SJCRH30 (cell line): ENCODE data around the gene CYP1B1. TPM values are rescaled to one million over a fixed set of nuclear protein-coding genes. Genes with fewer than 3 reads are reported as not detected.

Source experiments
- DNase-seq, 2 experiments: peaks; one replicate each; pipeline ENCODE4 v3.0.0-alpha.2; 2015 to 2020
- H3K27ac ChIP-seq: fragments of 250-450 bp; sonication (Bioruptor Pico); 2 replicates; pipeline ENCODE4 v1.5.1; 2020; ENCODE audit warnings: mild to moderate bottlenecking, moderate library complexity
- H3K27me3 ChIP-seq: fragments of 250-450 bp; sonication (Bioruptor Pico); 2 replicates; pipeline ENCODE4 v1.5.1; 2020; ENCODE audit warnings: mild to moderate bottlenecking, moderate library complexity
- H3K36me3 ChIP-seq: fragments of 250-450 bp; sonication (Bioruptor Pico); 2 replicates; pipeline ENCODE4 v1.5.1; 2020; ENCODE audit warnings: mild to moderate bottlenecking, moderate library complexity
- H3K4me1 ChIP-seq: fragments of 250-450 bp; sonication (Bioruptor Pico); 2 replicates; pipeline ENCODE4 v1.5.1; 2020; ENCODE audit warnings: mild to moderate bottlenecking, moderate library complexity
- H3K4me3 ChIP-seq: fragments of 250-450 bp; sonication (Bioruptor Pico); 2 replicates; pipeline ENCODE4 v1.5.1; 2020; ENCODE audit warnings: mild to moderate bottlenecking, moderate library complexity
- H3K9me3 ChIP-seq: fragments of 250-450 bp; sonication (Bioruptor Pico); replicated peaks from 2 replicates; pipeline ENCODE4 v1.5.1; 2020; ENCODE audit warnings: mild to moderate bottlenecking, moderate library complexity
- total RNA-seq: library from RNA; depleted of rRNA; stranded (reverse); fragments of >200 nt; shearing (Covaris generic); gene quantifications from 2 replicates; pipeline ENCODE4 v1.2.3, GENCODE V29; 2014

CYP1B1 gene
- total RNA-seq, 1 experiment from 2014 or later, result not detected

- Histone ChIP-seq H3K9me3 (0 out of 2 replicates have a peak, but pooled peaks cover 3% of the 10 kb centered on the region), H3K4me3 (no peak overlapping the region), H3K36me3 (no peaks in the 10 kb centered on the region; the same call in 1 of the 2 replicates), H3K27me3 (no peaks in the 10 kb centered on the region), H3K4me1 (no peaks in the 10 kb centered on the region), H3K27ac (no peak overlapping the region)
- DNase-seq, result no peak
Observed at GRCh38 chr2:38107738-38108410, 31.9 kb upstream of the CYP1B1 start.

DNA sequence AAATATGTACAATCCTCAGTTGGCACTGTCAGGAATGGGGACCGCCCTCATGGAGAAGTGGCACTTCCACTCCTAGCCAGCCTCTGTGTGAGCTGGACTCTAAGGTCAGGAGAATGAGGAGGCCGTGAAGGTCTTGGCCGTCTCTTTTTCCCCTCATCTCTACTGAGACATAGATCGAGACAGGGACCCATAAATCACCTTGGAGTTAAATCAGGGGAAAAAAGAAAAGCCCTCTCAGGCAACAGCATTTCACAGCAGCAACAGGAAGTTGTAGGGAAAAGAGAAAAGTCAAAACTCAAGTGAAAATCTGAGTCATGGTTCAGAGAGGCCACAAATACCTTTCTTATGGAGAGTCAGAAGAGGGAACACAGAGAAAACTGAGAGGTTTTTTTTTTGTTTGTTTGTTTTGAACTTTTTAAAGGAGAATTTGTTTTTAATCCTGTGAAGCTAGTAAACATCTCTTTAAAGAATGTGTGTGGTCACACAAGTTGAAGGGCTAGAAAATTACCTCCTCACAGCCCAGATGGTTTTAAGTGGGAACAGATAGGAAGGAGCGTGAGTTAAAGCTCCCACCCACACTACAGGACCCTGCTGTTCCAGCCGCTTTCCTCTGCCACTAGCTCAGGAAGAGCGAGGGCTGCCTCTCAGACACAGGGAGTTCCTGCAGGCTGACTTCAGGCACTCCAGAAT lies 30.6 kb upstream of the CYP1B1 start:
- Histone ChIP-seq H3K27me3 (no peaks in the 10 kb centered on the region), H3K27ac (no peak overlapping the region), H3K36me3 (no peaks in the 10 kb centered on the region; the same call in 1 of the 2 replicates), H3K4me3 (no peak overlapping the region), H3K9me3 (0 out of 2 replicates have a peak, but pooled peaks cover 3% of the 10 kb centered on the region), H3K4me1 (no peaks in the 10 kb centered on the region)
- DNase-seq, result no peak

GRCh38 chr2:38105922-38106321 lies 30.0 kb upstream of the CYP1B1 start:
- Histone ChIP-seq H3K4me1 (no peaks in the 10 kb centered on the region), H3K27ac (no peak overlapping the region)
- DNase-seq, result no peak

DNA sequence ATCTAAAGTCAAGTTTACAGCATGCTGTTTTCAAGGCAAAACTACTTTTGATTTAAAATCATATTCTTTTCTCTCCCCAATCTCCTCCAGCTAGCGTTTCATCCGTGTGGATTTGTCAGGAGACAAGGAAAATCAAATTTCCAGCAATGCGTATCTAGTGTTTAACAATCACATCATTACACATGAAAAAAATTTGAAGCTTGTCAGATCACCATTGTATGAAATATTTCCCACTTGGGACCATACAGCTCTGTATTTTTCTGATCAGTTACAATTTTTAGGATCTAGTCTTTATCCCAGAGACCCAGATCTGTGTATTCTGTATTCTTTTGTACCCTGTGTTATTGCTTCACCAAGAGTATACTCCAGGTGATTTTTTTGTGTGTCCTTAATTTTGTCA lies 28.6 kb upstream of the CYP1B1 start:
- H3K27me3 ChIP-seq, result no peaks in the 10 kb centered on the region
- no peak overlapping the region for H3K27ac ChIP-seq
- 0 out of 2 replicates have a peak, but pooled peaks cover 3% of the 10 kb centered on the region for H3K9me3 ChIP-seq
- no peaks in the 10 kb centered on the region for H3K36me3 ChIP-seq
- H3K4me1 ChIP-seq, result no peaks in the 10 kb centered on the region
- DNase-seq, result no peak
- no peak overlapping the region for H3K4me3 ChIP-seq

More at GRCh38 chr2:38105922-38106321, 30.0 kb upstream of the CYP1B1 start:
- H3K9me3 ChIP-seq, result 0 out of 2 replicates have a peak, but pooled peaks cover 3% of the 10 kb centered on the region
- H3K36me3 ChIP-seq, result no peaks in the 10 kb centered on the region
- no peak overlapping the region for H3K4me3 ChIP-seq
- H3K27me3 ChIP-seq, result no peaks in the 10 kb centered on the region

GRCh38 chr2:38100328-38100727 lies 24.4 kb upstream of the CYP1B1 start:
- Histone ChIP-seq H3K9me3 (0 out of 2 replicates have a peak, but pooled peaks cover 3% of the 10 kb centered on the region), H3K4me3 (no peak overlapping the region), H3K36me3 (no peaks in the 10 kb centered on the region), H3K27me3 (no peaks in the 10 kb centered on the region), H3K27ac (no peak overlapping the region), H3K4me1 (no peaks in the 10 kb centered on the region)
- no peak for DNase-seq

GRCh38 chr2:38099099-38100028 lies 23.4 kb upstream of the CYP1B1 start:
- H3K27ac ChIP-seq, result no peak overlapping the region
- H3K4me1 ChIP-seq, result no peaks in the 10 kb centered on the region
- no peak overlapping the region for H3K4me3 ChIP-seq
- H3K9me3 ChIP-seq, result no peaks in the 10 kb centered on the region
- H3K36me3 ChIP-seq, result no peaks in the 10 kb centered on the region
- DNase-seq, result no peak
- no peaks in the 10 kb centered on the region for H3K27me3 ChIP-seq

DNA sequence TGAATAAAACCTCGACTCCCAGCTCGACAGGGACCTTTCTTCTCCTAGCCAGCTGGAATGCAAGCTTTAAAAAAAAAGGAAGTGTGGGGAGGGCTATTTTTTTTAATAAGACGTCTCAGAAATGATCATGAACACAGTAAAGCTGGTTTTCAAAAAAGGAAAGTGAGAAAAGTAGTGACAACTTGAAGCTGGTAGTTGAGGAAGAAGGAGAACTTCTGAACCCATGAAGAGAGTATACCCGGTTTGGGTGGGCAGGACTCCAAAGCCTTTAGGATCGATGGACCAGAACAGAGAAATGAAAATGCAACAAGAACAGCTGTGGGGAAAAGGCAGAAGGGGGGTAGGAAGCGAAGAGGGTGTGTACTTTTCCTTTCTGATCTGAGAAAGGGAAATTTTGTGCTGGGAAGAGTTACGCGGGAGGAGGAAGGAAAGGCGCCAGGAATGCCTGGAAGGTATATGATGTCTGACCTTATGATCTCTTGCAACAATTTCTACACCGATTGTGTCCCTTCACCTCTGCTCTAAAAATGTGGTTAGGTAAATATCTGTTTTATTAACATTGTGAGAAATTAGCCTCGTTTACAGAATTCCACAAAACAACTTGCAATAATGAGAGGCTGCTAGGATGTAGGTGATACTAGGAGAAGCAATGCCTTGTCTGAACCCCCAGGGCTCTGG lies 22.6 kb upstream of the CYP1B1 start:
- no peak overlapping the region for H3K4me3 ChIP-seq
- H3K27ac ChIP-seq, result no peak overlapping the region
- H3K36me3 ChIP-seq, result no peaks in the 10 kb centered on the region
- no peak for DNase-seq
- no peaks in the 10 kb centered on the region for H3K27me3 ChIP-seq
- no peaks in the 10 kb centered on the region for H3K9me3 ChIP-seq
- H3K4me1 ChIP-seq, result no peaks in the 10 kb centered on the region

DNA sequence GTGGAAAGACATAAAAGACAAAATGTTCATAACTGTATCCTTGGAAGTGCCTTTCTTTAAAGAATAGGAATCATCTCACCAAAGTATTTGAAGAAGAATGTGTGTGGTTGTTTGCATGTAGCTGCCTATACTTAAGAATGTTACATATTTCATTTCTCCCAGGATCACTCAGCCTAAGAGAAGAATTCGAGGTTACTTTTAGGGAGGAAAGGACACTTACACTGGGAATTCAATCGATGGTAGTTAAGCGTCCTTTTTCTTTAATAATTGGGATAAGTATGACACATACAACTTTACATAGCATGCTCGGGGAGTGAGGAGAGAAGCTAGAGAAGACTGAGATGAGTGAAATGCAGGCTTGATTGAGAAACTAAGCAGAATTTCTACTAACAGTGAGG lies 22.0 kb upstream of the CYP1B1 start:
- DNase-seq, result no peak
- Histone ChIP-seq H3K4me1 (no peaks in the 10 kb centered on the region), H3K36me3 (no peaks in the 10 kb centered on the region), H3K4me3 (no peak overlapping the region), H3K9me3 (no peaks in the 10 kb centered on the region), H3K27ac (no peak overlapping the region), H3K27me3 (no peaks in the 10 kb centered on the region)

- no peaks in the 10 kb centered on the region for H3K4me1 ChIP-seq
- H3K36me3 ChIP-seq, result no peaks in the 10 kb centered on the region
- H3K4me3 ChIP-seq, result no peak overlapping the region
- H3K27me3 ChIP-seq, result no peaks in the 10 kb centered on the region
- H3K9me3 ChIP-seq, result no peaks in the 10 kb centered on the region
- no peak for DNase-seq
- no peak overlapping the region for H3K27ac ChIP-seq
Observed at GRCh38 chr2:38097258-38097987, 21.5 kb upstream of the CYP1B1 start.

DNA sequence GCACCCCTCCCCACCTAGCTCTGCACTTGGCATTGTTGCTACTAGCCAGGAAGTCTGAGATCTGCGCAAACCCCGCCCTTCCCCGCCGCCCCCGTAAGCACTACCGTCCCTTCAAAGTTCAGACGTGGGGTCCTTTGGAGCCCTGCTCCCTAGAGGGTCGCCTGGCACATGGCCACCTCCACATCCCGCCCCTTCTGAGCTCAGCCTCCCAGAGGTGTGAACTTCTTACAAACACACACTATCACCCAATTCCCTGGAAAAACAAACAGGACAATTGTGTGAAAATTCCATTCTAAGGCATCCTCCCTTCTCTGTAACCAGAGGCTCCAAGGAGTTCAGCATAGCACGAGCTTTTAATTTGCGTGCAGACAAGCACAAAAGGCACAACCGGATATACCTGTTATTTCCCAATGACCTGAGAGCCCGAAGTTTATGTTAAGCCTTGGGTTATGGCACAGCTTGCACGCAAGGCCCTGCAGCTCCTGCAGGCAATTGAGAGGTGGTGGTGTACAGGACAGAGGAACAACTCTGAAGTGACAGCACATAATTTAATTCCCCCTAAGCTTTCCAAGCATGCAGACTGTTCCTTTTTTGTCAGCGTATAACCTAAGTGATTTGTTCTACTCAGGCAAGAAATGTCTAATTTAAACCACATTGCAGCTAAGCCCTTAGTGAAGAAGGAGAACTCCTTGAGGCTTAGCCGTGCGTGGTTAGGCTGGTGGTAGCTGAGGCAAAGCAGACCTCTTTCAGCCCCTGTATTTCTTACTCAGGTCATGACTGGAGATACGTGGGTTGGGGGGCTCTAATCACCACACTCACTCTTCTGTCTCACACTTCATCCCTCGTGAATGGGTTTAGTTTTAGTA lies 20.3 kb upstream of the CYP1B1 start:
- Histone ChIP-seq H3K27ac (no peak overlapping the region), H3K9me3 (no peaks in the 10 kb centered on the region), H3K4me1 (no peaks in the 10 kb centered on the region), H3K27me3 (no peaks in the 10 kb centered on the region; the same call in 1 of the 2 replicates), H3K36me3 (no peaks in the 10 kb centered on the region), H3K4me3 (no peak overlapping the region)
- DNase-seq, result no peak

- DNase-seq, result no peak
- no peak overlapping the region for H3K27ac ChIP-seq
- no peak overlapping the region for H3K4me3 ChIP-seq
- no peaks in the 10 kb centered on the region; the same call in 1 of the 2 replicates for H3K27me3 ChIP-seq
- no peaks in the 10 kb centered on the region for H3K9me3 ChIP-seq
- no peaks in the 10 kb centered on the region for H3K4me1 ChIP-seq
- no peaks in the 10 kb centered on the region for H3K36me3 ChIP-seq
Observed at GRCh38 chr2:38095079-38095995, 19.4 kb upstream of the CYP1B1 start.

GRCh38 chr2:38093527-38094165 lies 17.7 kb upstream of the CYP1B1 start:
- Histone ChIP-seq H3K27me3 (no peaks in the 10 kb centered on the region; the same call in 1 of the 2 replicates), H3K27ac (no peak overlapping the region), H3K36me3 (no peaks in the 10 kb centered on the region), H3K4me3 (no peak overlapping the region), H3K9me3 (no peaks in the 10 kb centered on the region), H3K4me1 (no peaks in the 10 kb centered on the region)
- DNase-seq, result no peak
